Tibial nerve (tissue), 4 donors: Measurements from ENCODE around the gene HCFC1. TPM values are rescaled to one million over a fixed set of nuclear protein-coding genes. Genes with fewer than 3 reads are reported as not detected.

Experiments
- DNase-seq, 2 donors: peaks; one replicate each; pipeline ENCODE4 v3.0.0-alpha.2; 2019; ENCODE audit warnings: low spot score in 2 of 2
- H3K27ac ChIP-seq, 4 donors: fragments of 200-600 bp; sonication (generic) in 3 of 4; one replicate each; pipeline ENCODE4 v1.5.1; 2017 to 2019; ENCODE audit warnings: mild to moderate bottlenecking in 1 of 4
- H3K27me3 ChIP-seq, 2 donors: fragments of 200-600 bp; sonication (generic) in 1 of 2; one replicate each; pipeline versions ENCODE4 v1.5.1 to v1.6.0; 2017 to 2019
- H3K36me3 ChIP-seq, 3 donors: fragments of 200-600 bp; sonication (generic); one replicate each; pipeline ENCODE4 v1.5.1; 2018 to 2019
- H3K4me1 ChIP-seq, 4 donors: fragments of 200-600 bp; sonication (generic) in 3 of 4; one replicate each; pipeline ENCODE4 v1.5.1; 2017 to 2019
- H3K4me3 ChIP-seq, 4 donors: fragments of 200-600 bp; sonication (generic) in 3 of 4; one replicate each; pipeline ENCODE4 v1.5.1; 2017 to 2019; ENCODE audit warnings: mild to moderate bottlenecking in 1 of 4, moderate library complexity in 1 of 4
- H3K9me3 ChIP-seq, 4 donors: fragments of 200-600 bp; sonication (generic) in 3 of 4; one replicate each; pipeline ENCODE4 v1.5.1; 2017 to 2019
- CTCF ChIP-seq, 5 experiments: fragments of 200-600 bp in 3 of 5; fragments of 450-650 bp in 2 of 5; sonication (generic) in 3 of 5; IDR thresholded peaks; one replicate each; pipeline ENCODE4 v1.5.1; 2016 to 2019; ENCODE audit warnings: antibody characterized with exemption in 5 of 5, mild to moderate bottlenecking in 3 of 5, moderate library complexity in 2 of 5
- EP300 ChIP-seq, 2 donors: sonication (generic); formaldehyde crosslinking; IDR thresholded peaks; one replicate each; pipeline ENCODE4 v1.6.1; 2017; ENCODE audit warnings: antibody characterized with exemption in 2 of 2, mild to moderate bottlenecking in 1 of 2
- POLR2A ChIP-seq, 2 donors: fragments of 450-650 bp; IDR thresholded peaks; one replicate each; pipeline ENCODE4 v1.6.1; 2017; ENCODE audit warnings: antibody characterized with exemption in 2 of 2, mild to moderate bottlenecking in 2 of 2, moderate library complexity in 2 of 2
- WGBS, 2 donors: methylation state at CpG; one replicate each; pipeline ENCODE4 v1.1.5; 2018; 5-methylcytosine and 5-hydroxymethylcytosine counted together
- total RNA-seq, 4 donors: library from RNA; depleted of rRNA; stranded (reverse); fragments of >200 nt; gene quantifications; one replicate each; pipeline ENCODE4 v1.1.0, GENCODE V29; 2016

HCFC1 gene
- total RNA-seq, 4 donors from 2014 or later, result 42.6 to 52.2 (median 48.9) TPM

DNA sequence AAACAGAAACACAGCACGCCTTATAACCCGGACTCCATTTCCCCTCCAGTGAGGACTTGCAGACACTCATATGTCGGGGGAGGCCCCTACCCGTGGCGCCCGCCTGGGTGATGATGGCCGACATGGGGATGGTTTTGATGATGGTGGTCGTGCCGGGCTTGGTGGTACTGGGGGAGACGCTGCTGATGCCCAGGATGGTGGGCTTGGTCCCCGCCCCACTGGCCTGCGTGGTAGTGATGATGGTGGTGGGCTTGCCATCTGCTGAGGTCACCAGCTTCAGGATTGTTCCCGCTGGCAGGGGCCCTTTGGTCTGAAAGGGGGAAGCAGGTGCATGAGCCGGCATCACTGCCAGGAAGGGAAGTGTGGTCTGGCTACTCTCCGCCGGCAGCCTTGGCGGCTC, 14.4 kb downstream of the HCFC1 start:
- H3K4me1 ChIP-seq, result peaks cover 0 to 10% (median 0%) of the 10 kb centered on the region in 4 donors
- H3K4me3 ChIP-seq, result no peak overlapping the region
- no peak overlapping the region for H3K27ac ChIP-seq
- 89% methylated on average over 17 of the region's 17 CpGs; no CpG with 5 or more reads in 1 of the 2 donors for WGBS, 2 donors
- TF ChIP-seq CTCF (IDR thresholded peaks at IDR 0.05) (no peak), EP300 (IDR thresholded peaks at IDR 0.05) (no peak), POLR2A (IDR thresholded peaks at IDR 0.05) (no peak)
- no peaks in the 10 kb centered on the region for H3K9me3 ChIP-seq
- peaks cover 0 to 94% (median 4%) of the 10 kb centered on the region in 3 donors for H3K36me3 ChIP-seq
- H3K27me3 ChIP-seq, result no peaks in the 10 kb centered on the region
- no peak for DNase-seq

GRCh38 chrX:153956044-153956907, 15.3 kb downstream of the HCFC1 start:
- no peak overlapping the region for H3K4me3 ChIP-seq
- no peak for TF ChIP-seq POLR2A (IDR thresholded peaks at IDR 0.05)
- no peak for TF ChIP-seq EP300 (IDR thresholded peaks at IDR 0.05)
- TF ChIP-seq CTCF (IDR thresholded peaks at IDR 0.05), result no peak
- 85 to 90% methylated on average over 8 to 24 of the region's 35 CpGs for WGBS, 2 donors
- DNase-seq, result no peak
- H3K27me3 ChIP-seq, result no peaks in the 10 kb centered on the region
- H3K27ac ChIP-seq, result no peak overlapping the region
- H3K9me3 ChIP-seq, result no peaks in the 10 kb centered on the region
- H3K36me3 ChIP-seq, result peaks cover 4 to 94% (median 5%) of the 10 kb centered on the region in 3 donors
- H3K4me1 ChIP-seq, result peaks cover 0 to 10% (median 0%) of the 10 kb centered on the region in 4 donors

DNA sequence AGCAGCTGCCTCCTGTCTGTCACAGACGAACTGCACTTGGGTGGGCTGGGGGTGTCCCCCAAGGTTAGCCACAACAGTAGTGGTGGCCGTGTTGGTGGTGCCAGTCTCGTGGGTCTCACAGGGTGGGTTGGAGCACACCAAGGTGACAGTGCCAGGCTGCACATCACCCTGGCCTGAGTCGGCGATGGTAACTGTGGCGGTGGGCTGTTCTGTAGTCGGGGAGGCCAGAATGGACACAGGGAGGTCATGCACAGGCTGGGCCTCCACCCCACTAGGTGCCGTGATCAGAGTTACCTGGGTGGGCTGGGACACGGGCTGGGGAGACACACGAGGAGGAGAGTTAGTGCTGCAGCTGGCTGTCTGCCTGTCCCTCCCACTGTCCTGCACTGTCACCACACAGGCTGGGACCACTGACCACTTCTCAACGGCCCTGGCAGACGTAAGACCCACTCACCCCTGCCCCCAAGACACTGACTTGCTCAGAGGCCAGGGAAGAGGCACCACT, 16.3 kb downstream of the HCFC1 start:
- no peak for DNase-seq
- H3K36me3 ChIP-seq, result peaks cover 4 to 94% (median 5%) of the 10 kb centered on the region in 3 donors
- H3K27me3 ChIP-seq, result no peaks in the 10 kb centered on the region
- H3K4me3 ChIP-seq, result no peak overlapping the region
- H3K9me3 ChIP-seq, result no peaks in the 10 kb centered on the region
- TF ChIP-seq POLR2A (IDR thresholded peaks at IDR 0.05) (no peak), CTCF (IDR thresholded peaks at IDR 0.05) (no peak), EP300 (IDR thresholded peaks at IDR 0.05) (no peak)
- WGBS, 2 donors, result 78% methylated on average over 8 of the region's 12 CpGs; no CpG with 5 or more reads in 1 of the 2 donors
- no peak overlapping the region for H3K27ac ChIP-seq
- peaks cover 0 to 11% (median 0%) of the 10 kb centered on the region in 4 donors for H3K4me1 ChIP-seq

- H3K9me3 ChIP-seq, result no peaks in the 10 kb centered on the region
- DNase-seq, result no peak
- TF ChIP-seq EP300 (IDR thresholded peaks at IDR 0.05) (no peak), CTCF (IDR thresholded peaks at IDR 0.05) (no peak), POLR2A (IDR thresholded peaks at IDR 0.05) (no peak)
- H3K36me3 ChIP-seq, result peaks cover 4 to 94% (median 5%) of the 10 kb centered on the region in 3 donors
- no peak overlapping the region for H3K27ac ChIP-seq
- 94% methylated on average over 13 of the region's 44 CpGs; no CpG with 5 or more reads in 1 of the 2 donors for WGBS, 2 donors
- H3K4me3 ChIP-seq, result no peak overlapping the region
- no peaks in the 10 kb centered on the region for H3K27me3 ChIP-seq
- peaks cover 0 to 17% (median 0%) of the 10 kb centered on the region in 4 donors for H3K4me1 ChIP-seq
These were observed 16.9 kb downstream of the HCFC1 start for GRCh38 chrX:153954558-153955227.
